AG09319 (cell line): ENCODE results near the gene LRRC2.

ENCODE experiments used
- DNase-seq: peaks from one replicate; pipeline ENCODE4 v3.0.0-alpha.2; 2010; ENCODE audit warnings: low read depth; ENCODE audit errors: extremely low read depth
- TF ChIP-seq, protein P1 (sequence below): IDR thresholded peaks from 2 replicates; pipeline ENCODE4 v1.5.1; 2011; ENCODE audit warnings: low read depth, mild to moderate bottlenecking, inconsistent platforms, low read length, moderate library complexity

The LRRC2 gene

GRCh38 chr3:46566040-46566641 lies at the start of gene LRRC2:
Gene LRRC2, minus strand, starts transcription at chr3:46566302. Its CDS starts 14,711 bp downstream, at chr3:46551591.
- TF ChIP-seq, protein P1, sequence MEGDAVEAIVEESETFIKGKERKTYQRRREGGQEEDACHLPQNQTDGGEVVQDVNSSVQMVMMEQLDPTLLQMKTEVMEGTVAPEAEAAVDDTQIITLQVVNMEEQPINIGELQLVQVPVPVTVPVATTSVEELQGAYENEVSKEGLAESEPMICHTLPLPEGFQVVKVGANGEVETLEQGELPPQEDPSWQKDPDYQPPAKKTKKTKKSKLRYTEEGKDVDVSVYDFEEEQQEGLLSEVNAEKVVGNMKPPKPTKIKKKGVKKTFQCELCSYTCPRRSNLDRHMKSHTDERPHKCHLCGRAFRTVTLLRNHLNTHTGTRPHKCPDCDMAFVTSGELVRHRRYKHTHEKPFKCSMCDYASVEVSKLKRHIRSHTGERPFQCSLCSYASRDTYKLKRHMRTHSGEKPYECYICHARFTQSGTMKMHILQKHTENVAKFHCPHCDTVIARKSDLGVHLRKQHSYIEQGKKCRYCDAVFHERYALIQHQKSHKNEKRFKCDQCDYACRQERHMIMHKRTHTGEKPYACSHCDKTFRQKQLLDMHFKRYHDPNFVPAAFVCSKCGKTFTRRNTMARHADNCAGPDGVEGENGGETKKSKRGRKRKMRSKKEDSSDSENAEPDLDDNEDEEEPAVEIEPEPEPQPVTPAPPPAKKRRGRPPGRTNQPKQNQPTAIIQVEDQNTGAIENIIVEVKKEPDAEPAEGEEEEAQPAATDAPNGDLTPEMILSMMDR: no peak
- peak; percentile 35 for DNase-seq

DNA sequence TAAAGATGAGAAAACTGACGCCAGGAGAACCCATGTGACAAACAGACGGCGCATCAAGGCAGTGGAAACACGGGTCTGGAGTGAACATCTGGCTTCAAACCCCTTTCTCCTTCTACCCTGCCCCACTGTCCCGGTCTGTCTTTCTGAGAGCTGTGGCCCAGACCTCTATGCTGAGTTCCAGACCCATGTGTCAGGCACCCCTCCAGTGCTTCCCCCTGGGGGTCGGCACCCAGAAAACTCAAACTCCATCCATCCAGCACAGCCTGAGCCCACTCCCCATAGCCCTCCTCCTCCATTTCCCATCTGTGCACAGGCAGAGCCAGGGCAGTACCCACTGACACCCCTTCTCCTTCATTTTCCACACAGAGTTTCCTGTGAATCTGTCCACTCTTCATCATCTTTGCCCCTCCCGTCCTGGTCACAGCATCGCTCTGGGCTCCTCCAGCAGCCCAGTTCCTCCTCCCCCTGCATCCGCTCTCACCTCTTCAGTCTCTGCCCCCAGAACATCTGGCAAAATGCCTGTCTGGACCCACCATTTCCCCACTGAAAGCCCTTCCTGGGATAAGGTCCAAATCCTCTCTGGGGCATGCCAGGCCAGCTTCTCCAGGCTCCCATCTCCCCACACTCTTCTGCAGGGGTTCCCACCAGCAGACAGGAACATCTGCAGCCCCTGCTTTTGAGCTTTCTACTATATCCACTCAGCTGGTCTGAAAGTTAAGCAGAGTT lies 49.1 kb upstream of the LRRC2 start:
- no peak for DNase-seq
- TF ChIP-seq, protein P1: no peak

DNA sequence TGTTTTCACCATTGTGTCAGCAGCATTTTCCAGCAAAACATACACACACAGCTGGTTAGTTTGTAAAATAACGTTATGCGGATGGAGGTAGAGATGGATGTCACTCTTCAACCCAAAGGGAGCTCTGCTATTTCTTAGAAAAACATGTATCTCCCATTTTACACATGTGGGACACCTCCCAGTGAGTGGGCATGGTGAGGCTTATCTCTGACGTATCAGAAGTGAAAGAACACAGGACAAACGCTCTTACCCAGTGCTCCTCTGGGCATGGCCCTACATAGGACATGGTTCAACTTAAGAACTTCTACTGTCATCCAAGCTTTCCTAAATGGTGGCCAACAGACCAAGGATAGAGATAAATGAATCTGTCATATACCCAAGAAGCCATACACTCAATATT lies 48.3 kb upstream of the LRRC2 start:
- TF ChIP-seq, protein P1: no peak
- DNase-seq: no peak

DNA sequence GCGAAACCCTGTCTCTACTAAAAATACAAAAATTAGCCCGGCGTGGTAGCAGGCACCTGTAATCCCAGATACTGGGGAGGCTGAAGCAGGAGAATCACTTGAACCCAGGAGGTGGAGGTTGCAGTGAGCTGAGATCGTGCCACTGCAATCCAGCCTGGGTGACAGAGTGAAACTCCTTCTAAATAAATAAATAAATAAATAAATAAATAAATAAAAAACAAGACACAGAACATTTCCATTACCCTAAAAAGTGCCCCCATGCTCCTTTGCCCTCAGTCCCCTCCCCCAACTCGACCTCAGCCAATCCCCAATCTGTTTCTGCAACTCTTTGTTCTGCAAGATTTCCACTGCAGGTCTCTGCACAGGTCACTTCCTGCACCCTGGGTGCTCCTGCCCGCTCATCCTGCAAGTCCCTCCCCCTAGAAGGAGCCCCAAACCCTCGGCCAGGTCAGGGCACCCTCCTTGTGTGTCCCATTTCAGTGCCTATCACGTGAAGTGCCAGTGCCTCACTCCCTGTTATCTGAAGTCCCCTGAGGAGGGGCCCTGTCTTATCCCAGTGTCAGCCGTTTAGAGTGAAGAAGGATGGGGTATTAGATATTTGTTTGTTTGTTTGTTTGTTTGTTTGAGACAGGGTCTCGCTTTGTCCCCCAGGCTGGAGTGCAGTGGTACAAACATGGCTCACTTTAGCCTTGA lies 47.4 kb upstream of the LRRC2 start:
- no peak for DNase-seq
- TF ChIP-seq, protein P1: no peak

- TF ChIP-seq, protein P1: no peak
- no peak for DNase-seq
Observed at GRCh38 chr3:46612324-46612723, 46.2 kb upstream of the LRRC2 start, which contains the start of gene FAM240A. Gene FAM240A, plus strand, starts transcription at chr3:46612525. Its CDS starts 159 bp downstream, at chr3:46612684.

GRCh38 chr3:46609944-46610722 lies 44.0 kb upstream of the LRRC2 start:
- TF ChIP-seq, protein P1: no peak

More at GRCh38 chr3:46609944-46610722, 44.0 kb upstream of the LRRC2 start:
- no peak for DNase-seq
